ENCODE data around the gene NT5DC3. TPM values are rescaled to one million over a fixed set of nuclear protein-coding genes. Genes with fewer than 3 reads are reported as not detected.

NT5DC3 gene
- total RNA-seq, 1 experiment from 2014 or later: 12.5 TPM

DNA sequence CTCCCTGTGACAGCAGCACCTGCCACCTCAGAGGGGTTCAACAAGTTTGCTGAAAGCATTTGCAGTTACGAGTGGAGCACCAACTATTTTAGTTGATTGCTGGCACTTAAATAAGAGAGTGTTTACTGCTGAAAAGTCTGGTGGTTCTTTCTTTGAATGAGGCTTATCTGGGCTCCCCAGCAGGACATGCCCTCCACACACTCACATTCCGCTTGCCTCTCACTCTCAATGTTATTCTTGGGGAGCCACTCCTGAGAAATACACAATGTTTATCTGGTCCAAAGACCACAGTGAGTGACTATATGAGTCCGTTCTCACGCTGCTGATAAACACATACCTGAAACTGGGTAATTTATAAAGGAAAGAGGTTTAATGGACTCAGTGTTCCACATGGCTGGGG is 31.9 kb downstream of the NT5DC3 start (continued):
- TF ChIP-seq, protein P1, sequence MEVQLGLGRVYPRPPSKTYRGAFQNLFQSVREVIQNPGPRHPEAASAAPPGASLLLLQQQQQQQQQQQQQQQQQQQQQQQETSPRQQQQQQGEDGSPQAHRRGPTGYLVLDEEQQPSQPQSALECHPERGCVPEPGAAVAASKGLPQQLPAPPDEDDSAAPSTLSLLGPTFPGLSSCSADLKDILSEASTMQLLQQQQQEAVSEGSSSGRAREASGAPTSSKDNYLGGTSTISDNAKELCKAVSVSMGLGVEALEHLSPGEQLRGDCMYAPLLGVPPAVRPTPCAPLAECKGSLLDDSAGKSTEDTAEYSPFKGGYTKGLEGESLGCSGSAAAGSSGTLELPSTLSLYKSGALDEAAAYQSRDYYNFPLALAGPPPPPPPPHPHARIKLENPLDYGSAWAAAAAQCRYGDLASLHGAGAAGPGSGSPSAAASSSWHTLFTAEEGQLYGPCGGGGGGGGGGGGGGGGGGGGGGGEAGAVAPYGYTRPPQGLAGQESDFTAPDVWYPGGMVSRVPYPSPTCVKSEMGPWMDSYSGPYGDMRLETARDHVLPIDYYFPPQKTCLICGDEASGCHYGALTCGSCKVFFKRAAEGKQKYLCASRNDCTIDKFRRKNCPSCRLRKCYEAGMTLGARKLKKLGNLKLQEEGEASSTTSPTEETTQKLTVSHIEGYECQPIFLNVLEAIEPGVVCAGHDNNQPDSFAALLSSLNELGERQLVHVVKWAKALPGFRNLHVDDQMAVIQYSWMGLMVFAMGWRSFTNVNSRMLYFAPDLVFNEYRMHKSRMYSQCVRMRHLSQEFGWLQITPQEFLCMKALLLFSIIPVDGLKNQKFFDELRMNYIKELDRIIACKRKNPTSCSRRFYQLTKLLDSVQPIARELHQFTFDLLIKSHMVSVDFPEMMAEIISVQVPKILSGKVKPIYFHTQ (CRISPR knock-in tag; IDR thresholded peaks at IDR 0.05): no peak
- TF ChIP-seq, protein P2, sequence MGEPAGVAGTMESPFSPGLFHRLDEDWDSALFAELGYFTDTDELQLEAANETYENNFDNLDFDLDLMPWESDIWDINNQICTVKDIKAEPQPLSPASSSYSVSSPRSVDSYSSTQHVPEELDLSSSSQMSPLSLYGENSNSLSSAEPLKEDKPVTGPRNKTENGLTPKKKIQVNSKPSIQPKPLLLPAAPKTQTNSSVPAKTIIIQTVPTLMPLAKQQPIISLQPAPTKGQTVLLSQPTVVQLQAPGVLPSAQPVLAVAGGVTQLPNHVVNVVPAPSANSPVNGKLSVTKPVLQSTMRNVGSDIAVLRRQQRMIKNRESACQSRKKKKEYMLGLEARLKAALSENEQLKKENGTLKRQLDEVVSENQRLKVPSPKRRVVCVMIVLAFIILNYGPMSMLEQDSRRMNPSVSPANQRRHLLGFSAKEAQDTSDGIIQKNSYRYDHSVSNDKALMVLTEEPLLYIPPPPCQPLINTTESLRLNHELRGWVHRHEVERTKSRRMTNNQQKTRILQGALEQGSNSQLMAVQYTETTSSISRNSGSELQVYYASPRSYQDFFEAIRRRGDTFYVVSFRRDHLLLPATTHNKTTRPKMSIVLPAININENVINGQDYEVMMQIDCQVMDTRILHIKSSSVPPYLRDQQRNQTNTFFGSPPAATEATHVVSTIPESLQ (CRISPR knock-in tag; IDR thresholded peaks at IDR 0.05): no peak
- TF ChIP-seq, protein P3, sequence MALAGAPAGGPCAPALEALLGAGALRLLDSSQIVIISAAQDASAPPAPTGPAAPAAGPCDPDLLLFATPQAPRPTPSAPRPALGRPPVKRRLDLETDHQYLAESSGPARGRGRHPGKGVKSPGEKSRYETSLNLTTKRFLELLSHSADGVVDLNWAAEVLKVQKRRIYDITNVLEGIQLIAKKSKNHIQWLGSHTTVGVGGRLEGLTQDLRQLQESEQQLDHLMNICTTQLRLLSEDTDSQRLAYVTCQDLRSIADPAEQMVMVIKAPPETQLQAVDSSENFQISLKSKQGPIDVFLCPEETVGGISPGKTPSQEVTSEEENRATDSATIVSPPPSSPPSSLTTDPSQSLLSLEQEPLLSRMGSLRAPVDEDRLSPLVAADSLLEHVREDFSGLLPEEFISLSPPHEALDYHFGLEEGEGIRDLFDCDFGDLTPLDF (CRISPR knock-in tag; IDR thresholded peaks at IDR 0.05): no peak
- TF ChIP-seq, protein P4, sequence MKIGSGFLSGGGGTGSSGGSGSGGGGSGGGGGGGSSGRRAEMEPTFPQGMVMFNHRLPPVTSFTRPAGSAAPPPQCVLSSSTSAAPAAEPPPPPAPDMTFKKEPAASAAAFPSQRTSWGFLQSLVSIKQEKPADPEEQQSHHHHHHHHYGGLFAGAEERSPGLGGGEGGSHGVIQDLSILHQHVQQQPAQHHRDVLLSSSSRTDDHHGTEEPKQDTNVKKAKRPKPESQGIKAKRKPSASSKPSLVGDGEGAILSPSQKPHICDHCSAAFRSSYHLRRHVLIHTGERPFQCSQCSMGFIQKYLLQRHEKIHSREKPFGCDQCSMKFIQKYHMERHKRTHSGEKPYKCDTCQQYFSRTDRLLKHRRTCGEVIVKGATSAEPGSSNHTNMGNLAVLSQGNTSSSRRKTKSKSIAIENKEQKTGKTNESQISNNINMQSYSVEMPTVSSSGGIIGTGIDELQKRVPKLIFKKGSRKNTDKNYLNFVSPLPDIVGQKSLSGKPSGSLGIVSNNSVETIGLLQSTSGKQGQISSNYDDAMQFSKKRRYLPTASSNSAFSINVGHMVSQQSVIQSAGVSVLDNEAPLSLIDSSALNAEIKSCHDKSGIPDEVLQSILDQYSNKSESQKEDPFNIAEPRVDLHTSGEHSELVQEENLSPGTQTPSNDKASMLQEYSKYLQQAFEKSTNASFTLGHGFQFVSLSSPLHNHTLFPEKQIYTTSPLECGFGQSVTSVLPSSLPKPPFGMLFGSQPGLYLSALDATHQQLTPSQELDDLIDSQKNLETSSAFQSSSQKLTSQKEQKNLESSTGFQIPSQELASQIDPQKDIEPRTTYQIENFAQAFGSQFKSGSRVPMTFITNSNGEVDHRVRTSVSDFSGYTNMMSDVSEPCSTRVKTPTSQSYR (CRISPR knock-in tag; IDR thresholded peaks at IDR 0.05): no peak
- TF ChIP-seq, protein P5, sequence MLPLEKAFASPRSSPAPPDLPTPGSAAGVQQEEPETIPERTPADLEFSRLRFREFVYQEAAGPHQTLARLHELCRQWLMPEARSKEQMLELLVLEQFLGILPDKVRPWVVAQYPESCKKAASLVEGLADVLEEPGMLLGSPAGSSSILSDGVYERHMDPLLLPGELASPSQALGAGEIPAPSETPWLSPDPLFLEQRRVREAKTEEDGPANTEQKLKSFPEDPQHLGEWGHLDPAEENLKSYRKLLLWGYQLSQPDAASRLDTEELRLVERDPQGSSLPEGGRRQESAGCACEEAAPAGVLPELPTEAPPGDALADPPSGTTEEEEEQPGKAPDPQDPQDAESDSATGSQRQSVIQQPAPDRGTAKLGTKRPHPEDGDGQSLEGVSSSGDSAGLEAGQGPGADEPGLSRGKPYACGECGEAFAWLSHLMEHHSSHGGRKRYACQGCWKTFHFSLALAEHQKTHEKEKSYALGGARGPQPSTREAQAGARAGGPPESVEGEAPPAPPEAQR (CRISPR knock-in tag; IDR thresholded peaks at IDR 0.05): no peak

DNA sequence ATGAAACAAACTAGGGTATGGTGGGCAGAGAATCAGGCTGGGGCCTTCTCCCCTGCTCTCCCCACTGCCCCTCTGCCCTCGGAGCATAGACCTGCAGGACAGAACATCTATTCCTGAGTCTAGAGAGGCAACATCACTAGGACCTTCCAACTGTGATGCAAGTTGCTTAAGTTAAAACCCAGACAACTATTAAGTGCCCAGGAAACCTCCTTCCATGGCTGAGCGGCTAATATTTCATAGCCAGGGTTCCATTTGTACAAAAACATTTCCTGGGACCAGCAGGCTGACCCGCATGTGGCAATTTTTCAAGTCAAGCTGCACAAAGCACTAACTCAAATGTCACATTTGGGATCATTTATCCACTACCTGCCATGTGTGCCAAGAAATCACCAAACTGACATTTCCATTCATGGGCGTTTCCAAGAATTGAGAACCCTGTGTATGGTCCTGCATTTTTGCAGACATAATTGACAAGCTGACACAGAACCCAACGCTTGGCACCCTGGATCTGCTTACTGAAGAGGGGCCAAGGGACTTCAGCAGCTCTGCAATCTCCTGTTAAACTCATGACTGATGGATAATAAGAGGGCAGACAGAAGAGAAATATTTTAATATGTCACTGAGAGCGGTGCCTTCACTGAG is 32.7 kb downstream of the NT5DC3 start:
- Mint-ChIP-seq H3K36me3 (peaks cover 6% of the 10 kb centered on the region; the same call in 1 of the 2 replicates), H3K4me1 (peaks cover 10% of the 10 kb centered on the region), H3K9me3 (no peaks in the 10 kb centered on the region), H3K27me3 (ENCODE audit: low read depth) (no peaks in the 10 kb centered on the region), H3K27ac (no peak overlapping the region), H3K4me3 (no peak overlapping the region)
- ATAC-seq (no peak), DNase-seq (ENCODE audit: low spot score) (no peak)
- ChIA-PET CTCF (no interaction called here), POLR2A (no interaction called here)
- no peak for TF ChIP-seq IRF2 (CRISPR knock-in tag; IDR thresholded peaks at IDR 0.05; ENCODE audit: borderline replicate concordance, low read depth)
- TF ChIP-seq ZBTB21 (CRISPR knock-in tag; IDR thresholded peaks at IDR 0.05; ENCODE audit: borderline replicate concordance): no peak
- TF ChIP-seq, protein P6, sequence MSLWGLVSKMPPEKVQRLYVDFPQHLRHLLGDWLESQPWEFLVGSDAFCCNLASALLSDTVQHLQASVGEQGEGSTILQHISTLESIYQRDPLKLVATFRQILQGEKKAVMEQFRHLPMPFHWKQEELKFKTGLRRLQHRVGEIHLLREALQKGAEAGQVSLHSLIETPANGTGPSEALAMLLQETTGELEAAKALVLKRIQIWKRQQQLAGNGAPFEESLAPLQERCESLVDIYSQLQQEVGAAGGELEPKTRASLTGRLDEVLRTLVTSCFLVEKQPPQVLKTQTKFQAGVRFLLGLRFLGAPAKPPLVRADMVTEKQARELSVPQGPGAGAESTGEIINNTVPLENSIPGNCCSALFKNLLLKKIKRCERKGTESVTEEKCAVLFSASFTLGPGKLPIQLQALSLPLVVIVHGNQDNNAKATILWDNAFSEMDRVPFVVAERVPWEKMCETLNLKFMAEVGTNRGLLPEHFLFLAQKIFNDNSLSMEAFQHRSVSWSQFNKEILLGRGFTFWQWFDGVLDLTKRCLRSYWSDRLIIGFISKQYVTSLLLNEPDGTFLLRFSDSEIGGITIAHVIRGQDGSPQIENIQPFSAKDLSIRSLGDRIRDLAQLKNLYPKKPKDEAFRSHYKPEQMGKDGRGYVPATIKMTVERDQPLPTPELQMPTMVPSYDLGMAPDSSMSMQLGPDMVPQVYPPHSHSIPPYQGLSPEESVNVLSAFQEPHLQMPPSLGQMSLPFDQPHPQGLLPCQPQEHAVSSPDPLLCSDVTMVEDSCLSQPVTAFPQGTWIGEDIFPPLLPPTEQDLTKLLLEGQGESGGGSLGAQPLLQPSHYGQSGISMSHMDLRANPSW (CRISPR knock-in tag; conservative IDR thresholded peaks at IDR 0.05; ENCODE audit: low read depth): no peak

Measured in WTC11 (cell line).